GM19238 (cell line): ENCODE measurements around the gene PRICKLE2.

Experiments used
- DNase-seq: peaks from one replicate; pipeline ENCODE4 v3.0.0; 2011; ENCODE audit warnings: low spot score; ENCODE audit not compliant: insufficient read length

PRICKLE2 gene

DNA sequence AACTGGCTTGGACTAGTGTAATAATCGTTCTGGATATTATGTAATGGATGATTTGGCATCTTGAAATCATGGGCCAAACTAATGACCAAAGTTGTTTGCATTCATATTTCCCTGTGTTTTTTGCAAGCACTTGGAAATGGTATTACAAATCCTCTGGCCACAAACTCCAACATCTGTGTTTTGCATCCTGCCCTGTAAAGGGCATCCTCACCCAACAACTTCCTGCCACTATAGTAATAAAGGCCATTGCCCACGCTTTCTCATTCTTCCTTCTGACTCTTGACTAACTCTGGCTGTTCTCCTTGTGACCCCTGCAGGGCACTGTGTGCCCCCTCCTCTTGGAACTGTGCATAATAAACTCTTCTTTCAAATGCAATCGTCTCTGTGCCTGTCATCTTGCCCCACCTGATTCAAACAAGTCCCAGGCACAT, 176.6 kb downstream of the PRICKLE2 start:
- no peak for DNase-seq

DNA sequence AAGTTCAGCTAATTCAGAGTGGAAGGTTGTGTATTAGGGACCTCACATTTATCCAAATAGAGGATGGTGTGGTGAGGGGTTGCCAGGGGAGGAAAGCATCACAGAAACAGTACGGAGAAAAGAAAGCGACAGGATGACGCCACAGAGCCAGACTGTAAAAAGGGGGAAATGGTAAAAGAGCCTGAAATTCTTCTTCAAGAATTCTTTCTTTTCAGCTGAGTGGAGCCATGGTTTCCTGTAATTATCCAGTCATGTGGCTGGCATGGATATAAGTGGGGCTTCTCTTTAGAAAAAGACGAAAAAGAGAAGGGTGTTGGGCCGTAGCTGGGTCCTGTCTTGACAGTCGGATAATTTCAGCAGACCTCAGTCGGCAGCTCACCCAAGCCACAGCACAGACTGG, 177.5 kb downstream of the PRICKLE2 start:
- DNase-seq, result no peak

GRCh38 chr3:64046996-64047594, 178.2 kb downstream of the PRICKLE2 start:
- DNase-seq, result no peak

GRCh38 chr3:64046592-64046991, 178.7 kb downstream of the PRICKLE2 start:
- no peak for DNase-seq

DNA sequence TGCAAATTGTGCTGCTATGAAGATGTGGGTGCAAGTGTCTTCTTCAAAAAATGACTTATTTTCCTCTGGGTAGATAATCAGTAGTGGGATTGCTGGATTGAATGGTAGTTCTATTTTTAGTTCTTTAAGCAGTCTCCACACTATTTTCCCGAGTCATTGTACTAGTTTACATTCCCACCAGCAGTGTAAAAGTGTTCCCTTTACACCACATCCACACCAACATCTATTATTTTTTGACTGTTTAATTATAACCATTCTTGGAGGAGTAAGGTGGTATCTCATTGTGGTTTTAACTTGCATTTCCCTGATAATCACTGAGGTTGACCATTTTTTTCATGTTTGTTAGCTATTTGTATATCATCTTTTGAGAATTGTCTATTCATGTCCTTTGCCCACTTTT, 182.3 kb downstream of the PRICKLE2 start:
- DNase-seq, result no peak
